Testis (tissue), 3 donors: Measurements from ENCODE around the gene KRI1. TPM values are rescaled to one million over a fixed set of nuclear protein-coding genes. Genes with fewer than 3 reads are reported as not detected.

ENCODE experiments used
- DNase-seq: peaks from one replicate; pipeline ENCODE4 v3.0.0-alpha.2; 2019
- H3K27ac ChIP-seq, 2 donors: fragments of 200-600 bp; sonication (generic); one replicate each; pipeline ENCODE4 v1.5.1; 2019
- H3K27me3 ChIP-seq: fragments of 200-600 bp; sonication (generic); one replicate; pipeline ENCODE4 v1.5.1; 2019
- H3K36me3 ChIP-seq: fragments of 200-600 bp; sonication (generic); one replicate; pipeline ENCODE4 v1.5.1; 2017; ENCODE audit warnings: low read depth; ENCODE audit errors: missing control alignments
- H3K4me1 ChIP-seq: fragments of 200-600 bp; sonication (generic); one replicate; pipeline ENCODE4 v1.5.1; 2019
- H3K4me3 ChIP-seq, 2 donors: fragments of 200-600 bp; sonication (generic); one replicate each; pipeline ENCODE4 v1.5.1; 2017 to 2019
- H3K9me3 ChIP-seq: fragments of 200-600 bp; sonication (generic); one replicate; pipeline ENCODE4 v1.5.1; 2017
- POLR2A ChIP-seq: fragments of 450-650 bp; IDR thresholded peaks from one replicate; pipeline ENCODE4 v1.6.1; 2017; ENCODE audit warnings: antibody characterized with exemption, mild to moderate bottlenecking, moderate library complexity
- WGBS, 2 donors: methylation state at CpG; one replicate each; pipeline ENCODE4 v1.1.5; 2018; 5-methylcytosine and 5-hydroxymethylcytosine counted together
- intact Hi-C: fragments of 100-400 bp; cut with DNase I; formaldehyde crosslinking; loops from one replicate; pipeline ENCODE4 v1.15.1; 2023; ENCODE audit warnings: low total_unique reads
- polyA plus RNA-seq: library from polyadenylated mRNA; stranded (reverse); fragments of 350-450 nt; fragmentation: Illumina TruSeq; extraction: RNeasy Lipid Tissue Mini Kit (QIAGEN cat#74804); gene quantifications from one replicate; pipeline ENCODE4 v1.2.3, GENCODE V29; 2014; ENCODE audit warnings: low read depth, low replicate concordance; ENCODE audit not compliant: insufficient read depth
- total RNA-seq, 2 donors: library from RNA; depleted of rRNA; stranded (reverse); fragments of >200 nt; gene quantifications; one replicate each; pipeline ENCODE4 v1.2.3, GENCODE V29; 2016
- TF ChIP-seq, protein P1 (sequence below), 3 experiments: fragments of 450-650 bp in 2 of 3; fragments of 200-600 bp in 1 of 3; sonication (generic) in 1 of 3; IDR thresholded peaks; one replicate each; pipeline ENCODE4 v1.5.1; 2016 to 2019; ENCODE audit warnings: antibody characterized with exemption in 3 of 3, mild to moderate bottlenecking in 2 of 3, moderate library complexity in 1 of 3

Gene KRI1
- total and polyA plus RNA-seq, 3 donors from 2014 or later, result 33.7 to 48.3 (median 34.6) TPM

GRCh38 chr19:10516064-10516385 lies 49.8 kb downstream of the KRI1 start:
- WGBS, 2 donors, result 90 to 92% methylated on average over 5 of the region's 5 CpGs
- intact Hi-C loops, result no loop called here
- TF ChIP-seq POLR2A, result no peak
- TF ChIP-seq, protein P1, sequence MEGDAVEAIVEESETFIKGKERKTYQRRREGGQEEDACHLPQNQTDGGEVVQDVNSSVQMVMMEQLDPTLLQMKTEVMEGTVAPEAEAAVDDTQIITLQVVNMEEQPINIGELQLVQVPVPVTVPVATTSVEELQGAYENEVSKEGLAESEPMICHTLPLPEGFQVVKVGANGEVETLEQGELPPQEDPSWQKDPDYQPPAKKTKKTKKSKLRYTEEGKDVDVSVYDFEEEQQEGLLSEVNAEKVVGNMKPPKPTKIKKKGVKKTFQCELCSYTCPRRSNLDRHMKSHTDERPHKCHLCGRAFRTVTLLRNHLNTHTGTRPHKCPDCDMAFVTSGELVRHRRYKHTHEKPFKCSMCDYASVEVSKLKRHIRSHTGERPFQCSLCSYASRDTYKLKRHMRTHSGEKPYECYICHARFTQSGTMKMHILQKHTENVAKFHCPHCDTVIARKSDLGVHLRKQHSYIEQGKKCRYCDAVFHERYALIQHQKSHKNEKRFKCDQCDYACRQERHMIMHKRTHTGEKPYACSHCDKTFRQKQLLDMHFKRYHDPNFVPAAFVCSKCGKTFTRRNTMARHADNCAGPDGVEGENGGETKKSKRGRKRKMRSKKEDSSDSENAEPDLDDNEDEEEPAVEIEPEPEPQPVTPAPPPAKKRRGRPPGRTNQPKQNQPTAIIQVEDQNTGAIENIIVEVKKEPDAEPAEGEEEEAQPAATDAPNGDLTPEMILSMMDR (IDR thresholded peaks at IDR 0.05), result no peak
- Histone ChIP-seq H3K4me1 (peaks cover 13% of the 10 kb centered on the region), H3K9me3 (no peaks in the 10 kb centered on the region), H3K4me3 (no peak overlapping the region), H3K36me3 (no peaks in the 10 kb centered on the region), H3K27ac (no peak overlapping the region), H3K27me3 (no peaks in the 10 kb centered on the region)
- no peak for DNase-seq

DNA sequence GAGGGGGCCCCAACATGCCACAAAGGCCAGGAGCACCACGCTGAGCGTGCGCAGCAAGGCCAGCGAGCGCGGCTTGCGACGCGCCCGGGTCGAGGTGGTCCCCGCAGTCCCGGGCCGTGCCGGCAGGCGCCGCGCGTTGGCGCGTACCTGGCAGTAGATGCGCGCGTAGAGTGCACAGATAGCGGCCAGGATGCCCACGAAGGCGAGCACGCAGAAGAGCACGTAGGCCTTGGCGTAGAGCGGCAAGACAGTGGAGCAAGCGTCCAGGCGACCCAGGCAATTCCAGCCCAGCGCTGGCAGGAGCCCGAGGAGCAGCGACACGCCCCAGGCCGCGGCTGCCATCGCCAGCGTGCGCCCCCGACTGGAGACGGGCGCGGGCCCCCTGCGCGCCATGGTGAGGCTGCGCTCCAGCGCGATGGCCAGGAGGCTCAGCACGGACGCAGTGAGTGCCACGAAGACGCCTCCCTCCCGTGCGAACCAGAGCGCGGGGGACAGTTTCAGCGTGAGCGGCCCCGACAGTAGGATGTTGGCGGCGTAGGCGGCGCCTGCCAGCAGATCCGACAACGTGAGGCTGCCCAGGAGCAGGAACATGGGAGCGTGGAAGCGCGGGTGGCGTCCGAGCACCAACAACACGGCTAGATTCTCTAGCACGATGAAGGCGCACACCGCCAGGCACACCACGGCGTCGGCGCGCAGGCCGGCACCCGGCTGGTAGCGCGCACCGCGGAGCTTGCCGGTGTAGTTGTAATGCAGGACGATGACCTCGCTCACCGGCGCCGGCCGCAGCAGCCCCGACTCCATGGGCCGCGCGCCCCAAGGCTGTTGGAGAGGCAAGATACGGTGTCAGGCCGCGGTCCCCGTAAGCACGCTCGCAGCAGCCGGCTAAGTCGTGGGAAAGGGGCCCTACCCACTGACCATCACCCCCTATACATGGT lies 51.3 kb downstream of the KRI1 start:
- WGBS, 2 donors, result 28 to 60% methylated on average over 1 to 63 of the region's 107 CpGs
- intact Hi-C loops, result no loop called here
- DNase-seq, result no peak
- H3K9me3 ChIP-seq, result no peaks in the 10 kb centered on the region
- no peaks in the 10 kb centered on the region for H3K27me3 ChIP-seq
- TF ChIP-seq POLR2A, result no peak
- TF ChIP-seq, protein P1 (IDR thresholded peaks at IDR 0.05), result no peak
- peaks cover 13% of the 10 kb centered on the region for H3K4me1 ChIP-seq
- H3K36me3 ChIP-seq, result no peaks in the 10 kb centered on the region
- H3K27ac ChIP-seq, result no peak overlapping the region
- peak overlapping the region; percentile 18 to 38 for H3K4me3 ChIP-seq

GRCh38 chr19:10513223-10513622 lies 52.6 kb downstream of the KRI1 start:
- Histone ChIP-seq H3K27me3 (no peaks in the 10 kb centered on the region), H3K4me3 (no peak overlapping the region), H3K36me3 (no peaks in the 10 kb centered on the region), H3K27ac (no peak overlapping the region), H3K4me1 (peaks cover 8% of the 10 kb centered on the region), H3K9me3 (no peaks in the 10 kb centered on the region)
- no peak for DNase-seq
- intact Hi-C loops, result no loop called here
- 71 to 82% methylated on average over 7 of the region's 7 CpGs for WGBS, 2 donors
- TF ChIP-seq POLR2A, result no peak
- TF ChIP-seq, protein P1 (IDR thresholded peaks at IDR 0.05), result no peak

DNA sequence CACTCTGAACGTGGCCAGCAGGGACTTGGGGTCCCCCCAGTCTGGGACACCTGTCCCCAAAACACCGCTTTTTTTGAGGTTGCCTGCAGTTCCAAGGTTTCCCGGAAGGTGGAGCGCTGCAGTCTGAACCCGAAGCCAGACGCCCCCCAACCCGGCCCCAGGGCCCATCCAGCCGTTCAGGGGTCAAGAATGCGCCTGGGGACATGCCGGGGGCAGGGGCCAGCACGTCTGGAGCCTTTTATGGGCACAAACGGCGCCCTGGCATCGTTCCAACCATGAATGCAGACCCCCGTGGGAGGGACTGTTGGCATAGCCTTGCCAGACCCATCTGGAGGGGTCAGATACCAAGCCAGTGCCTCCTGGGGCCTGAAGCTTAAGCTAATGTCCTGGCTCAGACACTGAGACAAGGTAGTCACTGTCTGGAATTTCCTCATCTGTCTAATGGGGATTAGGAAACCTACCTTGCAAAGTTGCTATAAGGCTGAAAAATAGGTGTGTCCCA lies 55.5 kb downstream of the KRI1 start:
- H3K27me3 ChIP-seq, result no peaks in the 10 kb centered on the region

More for the DNA sequence above, 55.5 kb downstream of the KRI1 start:
- H3K9me3 ChIP-seq, result no peaks in the 10 kb centered on the region
- H3K36me3 ChIP-seq, result no peaks in the 10 kb centered on the region
- 14 to 33% methylated on average over 2 to 11 of the region's 15 CpGs for WGBS, 2 donors
- intact Hi-C loops, result no loop called here
- H3K4me3 ChIP-seq, result no peak overlapping the region
- H3K4me1 ChIP-seq, result no peaks in the 10 kb centered on the region
- no peak overlapping the region for H3K27ac ChIP-seq
- DNase-seq, result no peak
- TF ChIP-seq POLR2A, result no peak
- TF ChIP-seq, protein P1 (IDR thresholded peaks at IDR 0.05), result peak in 2 of 3 experiments; percentile 30 to 68
